SU-DHL-6 (cell line): ENCODE results near the gene PDZD8.

Experiments
- EZH2phosphoT487 ChIP-seq: fragments of 200-600 bp; sonication (generic), shearing (Covaris generic); conservative IDR thresholded peaks from 2 replicates; pipeline ENCODE4 v1.6.1; 2018; ENCODE audit warnings: mild to moderate bottlenecking, antibody characterized with exemption, low read length, moderate library complexity, mixed read lengths
- TF ChIP-seq, protein P1 (sequence below): fragments of 200-600 bp; sonication (generic); IDR thresholded peaks from one replicate; pipeline ENCODE4 v1.5.1; 2017; ENCODE audit warnings: antibody characterized with exemption, mild to moderate bottlenecking, low read length, moderate library complexity; ENCODE audit not compliant: insufficient read depth, poor library complexity, severe bottlenecking

DNA sequence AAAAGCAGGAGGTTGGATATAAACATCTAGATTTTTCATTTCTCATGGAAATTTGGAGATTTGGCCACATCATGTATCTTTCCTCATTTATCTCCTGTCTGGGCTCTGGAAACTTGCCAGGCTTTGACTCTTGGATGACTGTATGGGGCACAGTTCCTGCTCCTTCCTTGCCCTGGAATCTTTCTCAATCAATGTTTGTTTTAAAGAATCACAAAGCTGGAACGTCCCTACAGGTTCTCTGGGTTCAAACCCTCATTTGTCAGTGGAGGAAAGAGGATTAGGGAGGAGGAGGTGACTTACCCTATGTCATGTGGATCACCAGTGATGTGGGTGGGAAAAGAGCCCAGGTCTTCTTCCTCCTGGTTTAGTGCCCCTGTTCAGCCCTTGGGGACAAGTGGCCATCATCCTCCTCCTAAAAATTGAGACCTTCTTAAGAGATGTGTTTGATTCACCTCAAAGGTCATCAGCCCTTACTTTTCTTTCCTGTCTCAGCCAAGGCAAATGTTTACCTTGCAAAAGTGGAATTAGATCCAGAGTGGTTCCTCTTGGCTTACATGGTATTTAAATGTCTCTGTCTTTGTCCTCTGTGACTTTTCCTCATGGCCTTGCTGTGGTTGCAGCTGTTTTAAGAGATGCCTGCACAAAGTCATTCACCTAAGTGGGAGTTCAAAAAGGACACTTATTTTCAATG is 38.8 kb upstream of the PDZD8 start:
- TF ChIP-seq, protein P1, sequence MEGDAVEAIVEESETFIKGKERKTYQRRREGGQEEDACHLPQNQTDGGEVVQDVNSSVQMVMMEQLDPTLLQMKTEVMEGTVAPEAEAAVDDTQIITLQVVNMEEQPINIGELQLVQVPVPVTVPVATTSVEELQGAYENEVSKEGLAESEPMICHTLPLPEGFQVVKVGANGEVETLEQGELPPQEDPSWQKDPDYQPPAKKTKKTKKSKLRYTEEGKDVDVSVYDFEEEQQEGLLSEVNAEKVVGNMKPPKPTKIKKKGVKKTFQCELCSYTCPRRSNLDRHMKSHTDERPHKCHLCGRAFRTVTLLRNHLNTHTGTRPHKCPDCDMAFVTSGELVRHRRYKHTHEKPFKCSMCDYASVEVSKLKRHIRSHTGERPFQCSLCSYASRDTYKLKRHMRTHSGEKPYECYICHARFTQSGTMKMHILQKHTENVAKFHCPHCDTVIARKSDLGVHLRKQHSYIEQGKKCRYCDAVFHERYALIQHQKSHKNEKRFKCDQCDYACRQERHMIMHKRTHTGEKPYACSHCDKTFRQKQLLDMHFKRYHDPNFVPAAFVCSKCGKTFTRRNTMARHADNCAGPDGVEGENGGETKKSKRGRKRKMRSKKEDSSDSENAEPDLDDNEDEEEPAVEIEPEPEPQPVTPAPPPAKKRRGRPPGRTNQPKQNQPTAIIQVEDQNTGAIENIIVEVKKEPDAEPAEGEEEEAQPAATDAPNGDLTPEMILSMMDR = no peak
- no peak for TF ChIP-seq EZH2phosphoT487
